ENCODE measurements around the gene SLCO1B1. TPM values are rescaled to one million over a fixed set of nuclear protein-coding genes. Genes with fewer than 3 reads are reported as not detected.

Gene SLCO1B1
- total RNA-seq, 3 donors from 2014 or later (not counting 1 experiment from before 2014, with no cell fraction given) = not detected

DNA sequence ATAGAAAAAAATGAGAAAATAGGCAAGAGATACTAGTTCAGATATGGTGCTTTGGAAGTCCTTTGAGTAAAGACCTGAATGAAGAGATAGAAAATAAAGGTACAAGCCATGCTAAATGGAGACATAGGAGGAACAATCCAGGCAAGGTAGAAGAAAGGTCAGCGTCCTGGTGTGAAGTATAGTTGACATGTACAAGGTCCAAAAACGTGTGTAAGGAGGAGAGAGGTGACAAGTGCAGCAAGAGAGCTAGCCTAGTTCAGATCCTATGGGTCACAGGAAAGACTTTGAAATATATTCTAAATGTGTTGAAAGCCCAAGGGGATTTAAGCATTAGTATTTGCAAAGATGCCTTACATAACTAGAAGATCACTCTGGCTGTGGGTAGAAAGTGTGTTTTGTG lies 88.2 kb downstream of the SLCO1B1 start:
- Histone ChIP-seq H3K36me3 (ENCODE audit: control insufficient read depth, insufficient read depth, low read length) (no peaks in the 10 kb centered on the region), H3K27ac (ENCODE audit: low read length) (no peak overlapping the region), H3K4me3 (ENCODE audit: low read length) (no peak overlapping the region), H3K27me3 (ENCODE audit: control insufficient read depth, insufficient read depth, low read length) (no peaks in the 10 kb centered on the region), H3K4me1 (ENCODE audit: control insufficient read depth, insufficient read depth, low read length) (no peaks in the 10 kb centered on the region), H3K9me3 (ENCODE audit: control insufficient read depth, insufficient read depth, low read length) (no peaks in the 10 kb centered on the region)
- H3K9me3 Mint-ChIP-seq = peaks cover 5 to 12% of the 10 kb centered on the region in 2 donors
- intact Hi-C loops (cut with micrococcal nuclease) = no loop called here
- TF ChIP-seq, protein P1, sequence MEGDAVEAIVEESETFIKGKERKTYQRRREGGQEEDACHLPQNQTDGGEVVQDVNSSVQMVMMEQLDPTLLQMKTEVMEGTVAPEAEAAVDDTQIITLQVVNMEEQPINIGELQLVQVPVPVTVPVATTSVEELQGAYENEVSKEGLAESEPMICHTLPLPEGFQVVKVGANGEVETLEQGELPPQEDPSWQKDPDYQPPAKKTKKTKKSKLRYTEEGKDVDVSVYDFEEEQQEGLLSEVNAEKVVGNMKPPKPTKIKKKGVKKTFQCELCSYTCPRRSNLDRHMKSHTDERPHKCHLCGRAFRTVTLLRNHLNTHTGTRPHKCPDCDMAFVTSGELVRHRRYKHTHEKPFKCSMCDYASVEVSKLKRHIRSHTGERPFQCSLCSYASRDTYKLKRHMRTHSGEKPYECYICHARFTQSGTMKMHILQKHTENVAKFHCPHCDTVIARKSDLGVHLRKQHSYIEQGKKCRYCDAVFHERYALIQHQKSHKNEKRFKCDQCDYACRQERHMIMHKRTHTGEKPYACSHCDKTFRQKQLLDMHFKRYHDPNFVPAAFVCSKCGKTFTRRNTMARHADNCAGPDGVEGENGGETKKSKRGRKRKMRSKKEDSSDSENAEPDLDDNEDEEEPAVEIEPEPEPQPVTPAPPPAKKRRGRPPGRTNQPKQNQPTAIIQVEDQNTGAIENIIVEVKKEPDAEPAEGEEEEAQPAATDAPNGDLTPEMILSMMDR (IDR thresholded peaks at IDR 0.05) = no peak
- H3K4me3 Mint-ChIP-seq = no peak overlapping the region
- 59% methylated on average over 2 of the region's 2 CpGs for WGBS (ENCODE audit: insufficient coverage)
- no peaks in the 10 kb centered on the region for H3K36me3 Mint-ChIP-seq
- no peak overlapping the region for H3K27ac Mint-ChIP-seq
- no peaks in the 10 kb centered on the region for H3K4me1 Mint-ChIP-seq
- H3K27me3 Mint-ChIP-seq (ENCODE audit: low read depth in 2 of 2) = no peaks in the 10 kb centered on the region
- no peak for DNase-seq
- ATAC-seq = no peak

DNA sequence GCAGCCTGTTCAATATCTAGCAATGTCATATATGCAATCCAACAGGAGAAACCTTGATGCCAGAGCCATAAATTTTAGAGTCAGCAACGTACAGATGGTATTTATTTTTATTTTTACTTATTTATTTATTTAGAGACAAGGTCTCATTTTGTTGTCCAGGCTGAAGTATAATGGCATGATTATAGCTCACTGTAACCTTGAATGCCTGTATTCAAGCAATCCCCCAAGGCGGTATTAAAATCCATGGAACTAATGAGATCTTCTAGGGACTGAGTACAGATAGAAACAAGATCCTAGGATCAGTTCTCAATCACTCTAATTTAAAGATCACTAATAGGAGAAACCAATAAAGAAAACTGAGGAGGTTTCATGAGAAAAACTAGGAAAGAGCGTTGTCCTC lies 89.3 kb downstream of the SLCO1B1 start:
- intact Hi-C loops (cut with micrococcal nuclease) = no loop called here
- ATAC-seq (no peak), DNase-seq (no peak)
- H3K4me3 Mint-ChIP-seq = no peak overlapping the region
- H3K9me3 Mint-ChIP-seq = peaks cover 5 to 12% of the 10 kb centered on the region in 2 donors
- WGBS (ENCODE audit: insufficient coverage) = 89% methylated on average over 2 of the region's 3 CpGs
- H3K4me1 ChIP-seq (ENCODE audit: control insufficient read depth, insufficient read depth, low read length) = no peaks in the 10 kb centered on the region
- no peak overlapping the region for H3K27ac Mint-ChIP-seq
- H3K27ac ChIP-seq (ENCODE audit: low read length) = no peak overlapping the region
- TF ChIP-seq, protein P1 (IDR thresholded peaks at IDR 0.05) = no peak
- H3K27me3 ChIP-seq (ENCODE audit: control insufficient read depth, insufficient read depth, low read length) = no peaks in the 10 kb centered on the region
- H3K4me3 ChIP-seq (ENCODE audit: low read length) = no peak overlapping the region
- H3K36me3 Mint-ChIP-seq = no peaks in the 10 kb centered on the region
- H3K27me3 Mint-ChIP-seq (ENCODE audit: low read depth in 2 of 2) = no peaks in the 10 kb centered on the region
- no peaks in the 10 kb centered on the region for H3K9me3 ChIP-seq (ENCODE audit: control insufficient read depth, insufficient read depth, low read length)
- H3K4me1 Mint-ChIP-seq = no peaks in the 10 kb centered on the region
- no peaks in the 10 kb centered on the region for H3K36me3 ChIP-seq (ENCODE audit: control insufficient read depth, insufficient read depth, low read length)

DNA sequence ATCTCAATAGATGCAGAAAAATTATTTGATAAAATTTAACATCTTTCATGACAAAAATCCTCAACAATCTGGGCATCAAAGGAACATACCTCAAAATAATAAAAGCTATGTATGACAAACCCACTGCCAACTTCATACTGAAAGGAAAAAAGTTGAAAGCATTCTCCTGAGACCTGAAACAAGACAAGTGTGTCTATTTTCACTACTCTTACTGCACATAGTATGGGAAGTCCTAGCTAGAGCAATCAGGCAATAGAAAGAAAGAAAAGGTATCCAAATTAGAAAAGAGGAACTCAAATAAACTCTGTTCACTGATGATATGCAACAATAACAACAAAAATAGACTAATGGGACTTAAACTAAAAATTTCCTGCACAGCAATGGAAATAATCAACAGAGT lies 90.1 kb downstream of the SLCO1B1 start:
- TF ChIP-seq, protein P1 (IDR thresholded peaks at IDR 0.05) = no peak
- Histone ChIP-seq H3K27me3 (ENCODE audit: control insufficient read depth, insufficient read depth, low read length) (no peaks in the 10 kb centered on the region), H3K4me1 (ENCODE audit: control insufficient read depth, insufficient read depth, low read length) (no peaks in the 10 kb centered on the region), H3K27ac (ENCODE audit: low read length) (no peak overlapping the region), H3K9me3 (ENCODE audit: control insufficient read depth, insufficient read depth, low read length) (no peaks in the 10 kb centered on the region), H3K36me3 (ENCODE audit: control insufficient read depth, insufficient read depth, low read length) (no peaks in the 10 kb centered on the region), H3K4me3 (ENCODE audit: low read length) (no peak overlapping the region)
- Mint-ChIP-seq H3K27me3 (ENCODE audit: low read depth in 2 of 2) (no peaks in the 10 kb centered on the region), H3K4me1 (no peaks in the 10 kb centered on the region), H3K9me3 (peaks cover 5 to 9% of the 10 kb centered on the region in 2 donors), H3K36me3 (no peaks in the 10 kb centered on the region), H3K4me3 (no peak overlapping the region), H3K27ac (no peak overlapping the region)
- intact Hi-C loops (cut with micrococcal nuclease) = no loop called here
- ATAC-seq (no peak), DNase-seq (no peak)

DNA sequence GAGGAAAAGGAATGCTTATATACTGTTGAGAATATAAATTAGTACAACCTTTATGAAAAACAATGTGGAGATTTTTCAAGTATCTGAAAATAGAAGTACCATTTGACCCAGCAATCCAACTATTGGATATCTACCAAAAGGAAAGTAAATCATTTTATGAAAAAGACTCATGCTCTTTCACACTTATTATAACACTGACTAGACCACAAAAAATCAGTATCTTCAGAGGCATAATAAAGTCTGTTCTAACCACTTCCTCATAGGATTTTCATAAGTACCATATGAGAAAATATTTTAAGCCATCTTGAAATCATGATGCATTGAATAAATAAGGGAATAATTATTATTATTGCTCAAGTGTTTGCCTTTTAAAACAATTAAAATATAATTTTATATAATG lies 90.8 kb downstream of the SLCO1B1 start:
- no peaks in the 10 kb centered on the region for H3K27me3 Mint-ChIP-seq (ENCODE audit: low read depth in 2 of 2)
- no peak for ATAC-seq
- intact Hi-C loops (cut with micrococcal nuclease) = no loop called here

More for the DNA sequence above, 90.8 kb downstream of the SLCO1B1 start:
- Mint-ChIP-seq H3K36me3 (no peaks in the 10 kb centered on the region), H3K9me3 (peaks cover 5 to 9% of the 10 kb centered on the region in 2 donors), H3K4me1 (no peaks in the 10 kb centered on the region), H3K4me3 (no peak overlapping the region), H3K27ac (no peak overlapping the region)
- no peak overlapping the region for H3K27ac ChIP-seq (ENCODE audit: low read length)
- H3K4me3 ChIP-seq (ENCODE audit: low read length) = no peak overlapping the region
- H3K9me3 ChIP-seq (ENCODE audit: control insufficient read depth, insufficient read depth, low read length) = no peaks in the 10 kb centered on the region
- H3K27me3 ChIP-seq (ENCODE audit: control insufficient read depth, insufficient read depth, low read length) = no peaks in the 10 kb centered on the region
- TF ChIP-seq, protein P1 (IDR thresholded peaks at IDR 0.05) = no peak
- no peak for DNase-seq
- no peaks in the 10 kb centered on the region for H3K4me1 ChIP-seq (ENCODE audit: control insufficient read depth, insufficient read depth, low read length)
- no peaks in the 10 kb centered on the region for H3K36me3 ChIP-seq (ENCODE audit: control insufficient read depth, insufficient read depth, low read length)

All from natural killer cell (primary cell).